ENCODE measurements around the gene TNFSF8.

TNFSF8 gene

GRCh38 chr9:114928136-114928535 lies 2.3 kb downstream of the TNFSF8 start:
- TF ChIP-seq CTCF (conservative IDR thresholded peaks at IDR 0.05; ENCODE audit: low read length) = no peak
- no peak overlapping the region for H3K4me3 ChIP-seq (ENCODE audit: low read length)
- no peak for DNase-seq (ENCODE audit: low read depth)

GRCh38 chr9:114925672-114926071 lies 4.7 kb downstream of the TNFSF8 start:
- TF ChIP-seq CTCF (conservative IDR thresholded peaks at IDR 0.05; ENCODE audit: low read length) = no peak
- DNase-seq (ENCODE audit: low read depth) = no peak
- H3K4me3 ChIP-seq (ENCODE audit: low read length) = no peak overlapping the region

GRCh38 chr9:114925039-114925438 lies 5.4 kb downstream of the TNFSF8 start:
- H3K4me3 ChIP-seq (ENCODE audit: low read length) = no peak overlapping the region
- no peak for DNase-seq (ENCODE audit: low read depth)
- no peak for TF ChIP-seq CTCF (conservative IDR thresholded peaks at IDR 0.05; ENCODE audit: low read length)

GRCh38 chr9:114924327-114924726 lies 6.1 kb downstream of the TNFSF8 start:
- H3K4me3 ChIP-seq (ENCODE audit: low read length) = no peak overlapping the region
- no peak for DNase-seq (ENCODE audit: low read depth)
- TF ChIP-seq CTCF (conservative IDR thresholded peaks at IDR 0.05; ENCODE audit: low read length) = no peak

GRCh38 chr9:114923918-114924317 lies 6.5 kb downstream of the TNFSF8 start:
- DNase-seq (ENCODE audit: low read depth) = no peak
- no peak overlapping the region for H3K4me3 ChIP-seq (ENCODE audit: low read length)
- TF ChIP-seq CTCF (conservative IDR thresholded peaks at IDR 0.05; ENCODE audit: low read length) = no peak

- no peak for TF ChIP-seq CTCF (conservative IDR thresholded peaks at IDR 0.05; ENCODE audit: low read length)
- no peak for DNase-seq (ENCODE audit: low read depth)
- H3K4me3 ChIP-seq (ENCODE audit: low read length) = no peak overlapping the region
Observed at GRCh38 chr9:114921171-114921570, 9.2 kb downstream of the TNFSF8 start.

- no peak for TF ChIP-seq CTCF (conservative IDR thresholded peaks at IDR 0.05; ENCODE audit: low read length)
- no peak for DNase-seq (ENCODE audit: low read depth)
- no peak overlapping the region for H3K4me3 ChIP-seq (ENCODE audit: low read length)
Observed at GRCh38 chr9:114919611-114920010, 10.8 kb downstream of the TNFSF8 start.

All from AG10803 (cell line).